Activated CD8-positive, alpha-beta memory T cell treated with anti-CD3 and anti-CD28 coated beads, Interleukin-2, amount 50 U/mL, for 1 hour (primary cell): ENCODE measurements around the gene MEGF9.
"Not testable (repeated sequence)": the region's sequence is repeated elsewhere in the genome, so short reads cannot be mapped to it uniquely, and the experiment has no call there.

ENCODE experiments used
- DNase-seq: peaks from one replicate; pipeline ENCODE4 v3.0.0-alpha.2; 2020; ENCODE audit errors: extremely low read depth

Gene MEGF9

DNA sequence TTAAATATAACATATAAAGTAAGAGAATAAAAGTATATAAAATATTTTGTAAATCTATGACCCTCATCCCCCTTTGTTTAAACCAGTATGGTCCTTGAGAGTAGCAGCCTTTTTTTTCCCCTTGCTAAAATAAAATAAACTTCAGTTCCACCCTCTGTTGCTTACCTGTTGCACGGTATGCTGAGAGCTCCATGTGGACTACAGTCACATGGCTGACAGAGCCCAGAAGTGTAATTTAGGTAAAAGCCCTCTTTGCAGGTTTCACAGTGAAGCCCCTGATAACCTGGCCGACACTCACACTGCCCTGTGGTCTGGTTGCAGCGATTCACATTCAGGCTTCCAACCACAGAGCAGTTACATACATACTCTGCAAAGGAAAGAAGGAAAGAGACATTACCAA, 55.1 kb downstream of the MEGF9 start:
- DNase-seq: no peak

DNA sequence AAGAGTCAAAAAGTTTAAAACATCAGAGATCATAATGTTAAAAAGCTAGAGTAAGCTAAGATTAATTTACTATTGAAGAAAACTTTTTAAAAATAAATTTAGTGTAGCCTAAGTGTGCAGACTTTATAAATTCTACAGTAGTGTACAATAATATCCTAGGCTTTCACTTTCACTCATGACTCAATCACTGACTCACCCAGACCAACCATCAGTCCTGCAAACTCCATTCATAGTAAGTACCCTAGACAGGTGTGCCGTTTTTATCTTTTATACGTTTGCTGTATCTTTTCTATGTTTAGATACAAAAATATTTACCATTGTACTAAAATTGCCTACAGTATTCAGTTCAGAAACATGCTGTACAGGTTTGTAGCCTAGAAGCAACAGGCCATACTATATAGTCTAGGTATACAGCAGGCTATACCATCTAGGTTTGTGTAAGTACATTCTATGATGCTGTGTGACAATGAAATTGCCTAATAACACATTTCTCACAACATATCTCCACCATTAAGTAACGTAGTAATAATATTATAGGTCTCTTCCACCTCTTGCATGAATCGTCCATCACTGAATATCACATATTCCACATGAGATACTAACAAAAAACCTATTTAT, 59.2 kb downstream of the MEGF9 start:
- no peak for DNase-seq

- DNase-seq: no peak
Observed at GRCh38 chr9:120654272-120654671, 60.0 kb downstream of the MEGF9 start.

GRCh38 chr9:120653762-120654161, 60.5 kb downstream of the MEGF9 start:
- no peak for DNase-seq

DNA sequence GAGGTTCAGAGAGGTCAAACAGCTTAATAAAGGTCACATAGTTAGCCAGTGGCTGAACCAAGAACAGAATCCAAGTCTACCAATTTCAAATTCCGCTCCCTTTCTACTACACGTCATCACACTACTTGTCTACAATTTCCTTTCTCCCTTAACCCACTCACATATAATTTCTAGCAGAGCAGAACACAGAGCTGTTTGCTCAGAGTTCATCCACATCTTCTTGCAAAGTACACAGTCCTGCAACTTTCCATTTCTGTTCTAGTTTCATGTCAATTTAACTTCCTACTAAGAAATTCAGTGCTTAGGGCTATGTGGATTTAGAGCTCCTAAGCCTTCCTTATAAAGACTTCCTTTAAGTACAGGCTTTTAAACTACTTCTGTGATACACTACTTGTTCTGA, 61.3 kb downstream of the MEGF9 start:
- no peak for DNase-seq

GRCh38 chr9:120650352-120650751, 63.9 kb downstream of the MEGF9 start:
- DNase-seq: no peak

GRCh38 chr9:120648581-120649197, 65.6 kb downstream of the MEGF9 start:
- no peak for DNase-seq

DNA sequence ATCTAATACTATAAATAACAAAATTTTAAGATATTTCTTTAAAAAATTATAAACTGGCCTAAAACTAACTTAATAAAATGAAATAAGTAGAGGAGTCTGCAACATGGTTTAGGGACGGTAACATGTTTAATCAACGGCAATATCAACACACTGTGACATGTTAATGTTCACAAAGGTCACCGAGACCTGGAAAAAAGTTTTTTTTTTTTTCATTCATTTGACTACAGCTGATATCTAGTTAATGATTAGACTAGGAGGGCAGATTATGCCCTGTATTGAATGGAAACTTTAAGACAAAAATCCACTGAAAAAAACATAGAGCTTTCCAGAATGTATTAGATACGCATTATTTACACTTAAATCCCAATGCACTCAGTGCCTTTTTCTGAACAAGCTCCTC, 67.3 kb downstream of the MEGF9 start:
- DNase-seq: no peak

- no peak for DNase-seq
Observed at GRCh38 chr9:120645760-120646159, 68.5 kb downstream of the MEGF9 start.

DNA sequence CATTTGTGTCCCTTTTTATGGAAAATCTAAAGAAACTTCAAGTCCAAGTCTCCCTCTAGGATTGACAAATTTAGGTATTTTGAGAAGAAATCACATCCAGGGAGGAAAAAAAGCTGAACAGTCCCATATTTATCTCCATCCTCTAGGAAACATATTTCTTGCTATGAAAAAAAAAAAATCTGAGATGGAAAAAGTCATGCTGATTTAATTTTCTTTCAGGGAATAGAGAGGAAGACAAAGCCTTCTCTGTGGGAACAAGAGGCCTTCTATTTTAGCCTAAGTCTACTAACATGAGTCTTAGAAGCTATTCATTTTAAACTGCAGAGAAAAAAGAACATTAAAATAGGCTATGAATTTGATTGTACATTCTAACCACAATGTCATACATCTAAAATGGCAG, 71.2 kb downstream of the MEGF9 start:
- DNase-seq: no peak

DNA sequence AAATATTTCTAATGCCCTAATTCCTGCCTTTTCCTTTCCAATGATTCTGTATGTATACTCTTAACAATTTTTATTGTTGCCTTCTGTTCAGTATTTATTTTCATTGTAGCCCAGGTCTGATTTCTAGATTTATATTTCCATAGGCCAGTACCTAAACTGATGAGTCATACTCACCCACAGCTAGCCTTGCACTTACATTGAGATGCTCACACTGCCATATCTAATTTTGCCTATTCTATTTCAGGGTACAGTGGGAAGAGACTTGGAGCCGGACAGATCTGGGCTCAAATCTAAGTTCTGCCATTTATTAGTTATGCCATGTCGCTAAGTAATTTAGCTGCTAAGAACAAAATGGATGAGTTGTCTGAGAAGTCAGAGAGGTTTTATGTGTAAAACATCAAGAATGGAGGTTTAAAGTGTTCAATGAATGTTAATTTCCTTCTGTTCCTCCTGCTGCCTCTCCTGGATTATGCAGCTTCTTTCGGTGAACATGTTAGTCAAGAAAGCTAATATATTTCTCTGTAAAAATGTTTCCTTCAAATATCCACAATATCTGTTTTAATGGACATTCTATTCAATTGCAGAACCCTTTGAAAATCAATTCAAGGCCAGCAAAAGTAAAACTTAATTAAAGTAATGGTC, 72.0 kb downstream of the MEGF9 start:
- DNase-seq: no peak

- not testable (repeated sequence) for DNase-seq
Observed at GRCh38 chr9:120640874-120641273, 73.4 kb downstream of the MEGF9 start.

- DNase-seq: no peak
Observed at GRCh38 chr9:120640380-120640779, 73.9 kb downstream of the MEGF9 start.

DNA sequence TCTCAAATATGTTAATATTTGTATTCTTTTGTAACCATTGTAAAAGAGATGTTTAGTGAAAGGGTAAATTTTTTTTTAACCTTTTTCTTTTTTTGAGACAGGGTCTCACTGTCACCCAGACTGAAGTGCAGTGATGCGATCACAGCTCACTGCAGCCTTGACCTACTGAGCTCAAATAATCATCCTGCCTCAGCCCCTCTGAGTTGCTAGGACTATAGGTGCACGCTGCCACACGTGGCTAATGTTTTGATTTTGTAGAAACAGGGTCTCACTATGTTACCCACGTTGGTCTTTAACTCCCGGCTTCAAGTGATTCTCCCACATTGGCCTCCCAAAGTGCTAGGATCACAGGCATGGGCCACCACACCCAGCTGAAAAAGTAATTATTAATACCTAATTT, 76.4 kb downstream of the MEGF9 start:
- no peak for DNase-seq

GRCh38 chr9:120636194-120636957, 77.9 kb downstream of the MEGF9 start:
- DNase-seq: no peak

- no peak for DNase-seq
Observed at GRCh38 chr9:120635011-120635410, 79.3 kb downstream of the MEGF9 start.

- no peak for DNase-seq
Observed at GRCh38 chr9:120630333-120630732, 83.9 kb downstream of the MEGF9 start.

DNA sequence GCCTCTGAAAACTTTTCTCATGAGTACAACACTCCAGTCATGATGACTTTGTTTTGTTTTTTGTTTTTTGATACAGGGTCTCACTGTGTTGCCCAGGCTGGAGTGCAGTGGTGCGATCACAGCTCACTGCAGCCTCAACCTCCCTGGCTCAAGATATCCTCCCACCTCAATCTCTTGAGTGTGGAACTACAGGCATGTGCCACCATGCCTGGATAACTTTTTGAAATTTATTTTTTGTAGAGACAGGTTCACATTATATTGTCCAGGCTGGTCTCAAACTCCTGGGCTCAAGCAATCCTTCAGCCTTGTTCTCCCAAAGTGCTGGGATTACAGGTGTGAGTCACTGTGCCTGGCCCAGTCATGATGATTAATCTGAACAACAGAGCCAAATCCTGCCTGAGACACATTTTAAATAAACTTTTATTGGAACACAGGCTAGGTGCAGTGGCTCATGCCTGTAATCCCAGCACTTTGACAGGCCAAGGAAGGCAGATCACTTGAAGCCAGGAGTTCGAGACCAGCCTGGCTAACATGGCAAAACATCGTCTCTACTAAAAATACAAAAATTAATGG, 85.3 kb downstream of the MEGF9 start:
- not testable (repeated sequence) for DNase-seq

- DNase-seq: no peak
Observed at GRCh38 chr9:120628207-120628924, 85.9 kb downstream of the MEGF9 start.

GRCh38 chr9:120627073-120627472, 87.2 kb downstream of the MEGF9 start:
- no peak for DNase-seq

DNA sequence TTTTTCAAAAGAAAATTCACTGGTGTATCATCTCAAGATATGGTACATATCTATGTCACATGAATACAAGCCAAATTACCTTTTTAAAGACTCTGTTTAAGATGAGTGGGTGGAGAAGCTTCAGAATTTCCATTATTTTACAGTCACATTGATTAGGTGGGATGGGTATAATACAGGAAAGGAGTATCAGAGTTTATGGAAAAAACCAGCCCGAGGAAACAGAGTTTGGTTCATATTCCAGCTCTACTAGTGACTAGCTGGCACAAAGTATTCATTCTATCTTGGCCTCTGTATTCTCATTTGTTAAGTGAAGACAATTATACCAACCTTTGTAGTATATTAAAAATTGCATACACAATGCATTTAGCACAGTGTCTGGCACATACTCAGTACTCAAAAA, 87.8 kb downstream of the MEGF9 start:
- DNase-seq: no peak

DNA sequence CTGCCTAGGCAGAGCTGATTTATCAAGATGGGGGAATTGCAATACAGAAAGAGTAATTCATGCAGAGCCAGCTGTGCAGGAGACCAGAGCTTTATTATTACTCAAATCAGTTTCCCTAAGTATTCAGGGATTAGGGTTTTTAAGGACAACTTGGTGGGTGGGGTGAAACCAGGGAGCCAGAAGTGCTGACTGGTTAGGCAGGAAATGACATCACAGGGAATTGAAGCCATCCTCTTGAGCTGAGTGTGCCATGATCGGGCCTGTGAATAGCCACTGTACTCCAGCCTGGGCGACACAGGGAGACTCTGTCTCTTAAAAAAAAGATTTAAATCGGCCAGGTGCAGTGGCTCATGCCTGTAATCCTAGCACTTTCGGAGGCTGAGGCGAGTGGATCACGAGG, 89.0 kb downstream of the MEGF9 start:
- no peak for DNase-seq
